GM21723 (cell line): Measurements from ENCODE around the gene WDR93.
"Not testable (repeated sequence)": the region's sequence is repeated elsewhere in the genome, so short reads cannot be mapped to it uniquely, and the experiment has no call there.

Experiments
- ATAC-seq: cut with Tn5 transposase; IDR thresholded peaks from one replicate; pipeline ENCODE4 v1.9.1; 2021; ENCODE audit warnings: mild to moderate bottlenecking, moderate library complexity; ENCODE audit not compliant: unreplicated experiment

WDR93 gene

DNA sequence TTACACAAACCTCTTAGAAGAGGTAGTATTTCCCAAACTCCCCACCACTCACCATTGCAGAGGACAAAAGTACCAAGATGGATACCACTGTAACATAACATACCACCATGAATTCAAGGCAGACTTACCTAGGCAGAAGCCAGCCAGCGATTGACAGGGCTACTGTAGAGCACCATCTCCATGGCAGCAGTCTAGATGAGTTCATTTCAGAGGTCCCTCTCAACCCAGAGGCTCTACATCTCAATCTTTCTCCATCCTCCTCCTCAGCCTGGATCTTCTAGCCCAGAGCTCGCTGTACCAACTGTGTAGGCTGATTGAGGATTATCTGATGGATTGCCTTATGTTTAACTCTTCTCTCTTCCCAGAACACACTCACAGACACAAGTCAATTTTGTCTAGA is 9.5 kb upstream of the WDR93 start:
- ATAC-seq, result no peak

DNA sequence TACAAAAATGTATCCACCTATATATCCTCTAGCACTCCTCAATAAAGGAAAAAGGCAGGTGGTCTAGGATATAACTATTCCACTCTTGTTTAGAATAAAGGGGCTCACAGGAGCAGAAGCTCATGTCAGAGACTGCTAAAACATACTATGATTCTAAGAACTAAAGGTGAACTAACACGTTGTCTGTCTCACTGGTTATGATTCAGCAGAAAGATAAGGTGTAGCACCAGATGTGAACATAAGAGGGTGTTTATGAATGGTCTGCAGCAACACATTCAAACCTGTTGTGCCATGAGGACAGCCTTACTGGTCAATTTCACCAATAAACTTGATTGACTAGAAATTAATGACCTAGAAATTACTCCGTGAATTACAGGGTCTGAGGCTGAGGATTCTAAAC is 4.6 kb upstream of the WDR93 start:
- no peak for ATAC-seq

DNA sequence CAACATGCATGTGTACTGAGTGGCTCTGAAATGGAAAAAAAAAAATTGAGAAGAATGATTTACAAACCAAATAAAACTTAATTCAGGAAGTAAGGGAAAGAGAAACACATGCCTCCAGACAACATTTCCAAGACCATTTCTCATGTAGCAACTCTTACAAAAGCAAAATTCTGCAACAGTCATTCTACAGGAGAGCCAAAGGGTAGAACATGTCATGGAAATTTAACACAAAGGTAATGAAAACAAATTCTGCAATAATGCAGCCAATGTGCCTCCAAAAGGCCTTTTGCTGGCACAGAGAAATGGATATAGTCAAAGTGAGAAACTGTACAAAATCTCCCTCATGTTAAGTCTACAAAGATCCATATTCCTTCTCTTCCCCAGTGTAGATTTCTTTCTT is 4.1 kb upstream of the WDR93 start:
- no peak for ATAC-seq

DNA sequence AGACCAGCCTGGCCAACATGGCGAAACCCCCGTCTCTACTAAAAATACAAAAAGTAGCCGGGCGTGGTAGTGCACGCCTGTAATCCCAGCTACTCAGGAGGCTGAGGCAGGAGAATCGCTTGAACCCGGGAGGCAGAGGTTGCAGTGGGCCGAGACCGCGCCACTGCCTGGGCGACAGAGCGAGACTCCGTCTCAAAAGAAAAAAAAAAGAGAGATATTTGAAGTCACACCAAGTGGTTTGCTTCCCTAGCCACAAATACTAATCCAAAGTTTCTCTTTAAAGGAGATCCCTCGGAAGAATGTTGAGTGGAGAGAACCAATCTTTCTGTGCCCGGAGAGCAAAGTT is 708 bp upstream of the WDR93 start:
- not testable (repeated sequence) for ATAC-seq

DNA sequence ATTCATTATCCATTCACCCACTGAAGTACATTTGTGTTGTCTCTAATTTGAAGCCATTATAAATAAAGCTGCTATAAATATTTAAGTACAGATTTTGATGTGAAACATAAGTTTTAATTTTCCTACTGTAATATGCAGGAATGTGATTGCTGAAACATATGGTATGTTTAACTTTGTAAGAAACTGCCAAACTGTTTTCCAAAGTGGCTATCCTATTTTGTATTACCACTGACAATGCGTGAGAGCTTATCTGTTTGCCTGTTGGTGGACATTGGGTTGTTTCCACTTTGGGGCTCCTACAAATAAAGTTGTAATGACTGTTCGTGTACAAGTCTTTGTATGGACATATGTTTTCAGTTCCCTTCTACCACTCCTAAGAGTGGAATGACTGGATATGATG is 2.5 kb downstream of the WDR93 start:
- no peak for ATAC-seq

DNA sequence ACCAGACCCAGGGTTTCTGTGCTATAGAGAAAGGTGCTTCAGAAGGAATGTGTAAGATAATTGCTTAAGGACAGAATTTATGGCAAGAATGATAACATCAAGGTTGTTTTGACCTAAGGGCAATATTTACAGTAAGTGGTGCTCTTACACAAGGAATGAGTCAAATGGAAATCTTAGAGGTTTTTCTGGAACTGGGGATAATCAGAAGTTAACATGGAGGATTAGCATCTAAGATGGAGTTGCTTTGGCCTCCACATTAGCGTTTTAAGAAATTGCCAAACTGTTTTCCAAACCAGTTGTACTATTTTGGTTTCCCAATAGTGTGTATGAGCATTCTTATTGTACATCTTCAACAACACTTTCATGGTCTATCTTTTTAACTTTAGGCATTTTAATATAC is 3.1 kb downstream of the WDR93 start:
- no peak for ATAC-seq

DNA sequence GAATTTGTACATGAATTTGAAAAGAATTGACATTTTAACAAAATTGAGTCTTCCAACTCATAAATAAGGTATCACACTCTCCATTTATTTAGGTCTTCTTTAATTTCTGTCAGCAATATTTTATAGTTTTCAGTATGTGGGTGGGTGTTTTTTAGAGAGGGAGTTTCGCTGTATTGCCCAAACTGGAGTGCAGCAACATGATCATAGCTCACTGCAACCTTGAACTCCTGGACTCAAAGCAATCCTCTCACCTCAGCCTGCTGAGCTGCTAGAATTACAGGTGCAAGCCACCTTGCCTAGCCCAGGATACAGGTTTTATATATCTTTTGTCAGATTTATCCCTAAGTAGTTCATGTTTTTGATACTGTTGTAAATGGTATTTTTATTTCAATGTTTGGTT is 4.6 kb downstream of the WDR93 start:
- no peak for ATAC-seq

DNA sequence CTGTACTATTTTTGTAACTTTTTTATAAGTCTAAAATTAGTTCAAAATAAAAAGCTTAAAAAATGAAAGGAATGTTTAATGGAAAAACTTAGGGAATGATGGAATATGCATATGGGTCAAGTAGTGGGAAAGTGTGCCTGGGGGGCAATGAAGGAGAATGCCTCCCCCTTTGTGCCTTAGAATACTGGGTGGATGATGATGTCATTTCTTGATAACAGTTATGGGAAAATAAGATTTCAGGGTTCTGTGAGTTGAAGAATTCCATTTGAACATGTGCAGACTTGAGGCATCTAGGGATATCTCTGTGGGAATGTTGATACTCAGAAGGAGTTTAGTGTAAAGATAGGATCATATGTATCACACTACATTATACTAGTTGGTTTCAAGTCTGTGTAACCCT is 13.8 kb downstream of the WDR93 start:
- no peak for ATAC-seq

DNA sequence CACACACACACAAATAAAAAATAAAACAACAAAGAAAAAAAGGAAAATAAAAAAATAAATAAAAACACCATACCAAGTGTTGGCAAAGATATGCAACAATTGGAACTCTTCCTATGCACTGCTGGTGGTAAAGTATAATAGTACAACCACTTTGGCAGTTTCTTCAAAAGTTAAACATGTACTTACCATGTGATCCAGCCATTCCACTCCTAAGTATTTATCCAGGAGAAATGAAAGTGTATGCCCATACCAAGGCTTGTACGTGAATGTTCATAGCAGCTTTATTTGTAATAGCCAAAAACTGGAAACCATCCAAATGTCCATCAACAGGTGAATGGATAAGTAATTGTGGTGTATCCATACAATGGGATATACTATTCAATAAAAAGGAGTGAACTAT is 17.0 kb downstream of the WDR93 start:
- ATAC-seq, result no peak

DNA sequence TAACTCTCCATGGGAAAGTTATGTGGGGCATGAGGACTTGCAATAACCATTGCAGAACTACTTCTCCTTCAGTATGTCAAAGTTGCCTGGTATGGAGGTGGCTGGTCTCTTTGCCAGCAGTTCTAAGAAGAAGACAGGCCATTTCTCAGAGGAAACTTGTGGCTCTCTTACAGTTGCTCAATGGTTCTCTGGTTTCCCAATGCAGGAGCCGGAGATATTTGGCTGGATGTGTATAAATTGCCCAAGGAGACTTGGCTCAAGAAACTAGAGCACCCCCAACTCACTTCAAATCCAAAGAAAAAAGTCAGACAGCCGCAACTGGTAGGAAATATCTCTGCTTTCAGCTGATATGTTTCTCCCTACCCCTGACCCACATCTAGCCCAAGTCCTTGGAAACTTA is 24.2 kb downstream of the WDR93 start:
- no peak for ATAC-seq

DNA sequence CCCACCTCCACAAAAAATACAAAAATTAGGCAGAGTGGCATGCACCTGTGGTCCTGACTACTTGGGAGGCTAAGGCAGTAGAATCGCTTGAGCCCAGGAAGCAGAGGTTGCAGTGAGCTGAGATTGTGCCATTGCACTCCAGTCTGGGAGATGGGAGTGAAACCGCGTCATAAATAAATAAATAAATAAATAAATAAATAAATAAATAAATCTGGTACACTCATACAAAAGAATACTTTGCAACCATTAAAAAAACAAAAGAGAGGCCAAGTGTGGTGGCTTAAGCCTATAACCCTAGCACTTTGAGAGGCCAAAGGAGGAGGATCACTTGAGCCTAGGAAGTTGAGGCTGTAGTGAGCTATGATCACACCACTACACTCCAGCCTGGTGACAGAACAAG is 32.4 kb downstream of the WDR93 start:
- no peak for ATAC-seq

DNA sequence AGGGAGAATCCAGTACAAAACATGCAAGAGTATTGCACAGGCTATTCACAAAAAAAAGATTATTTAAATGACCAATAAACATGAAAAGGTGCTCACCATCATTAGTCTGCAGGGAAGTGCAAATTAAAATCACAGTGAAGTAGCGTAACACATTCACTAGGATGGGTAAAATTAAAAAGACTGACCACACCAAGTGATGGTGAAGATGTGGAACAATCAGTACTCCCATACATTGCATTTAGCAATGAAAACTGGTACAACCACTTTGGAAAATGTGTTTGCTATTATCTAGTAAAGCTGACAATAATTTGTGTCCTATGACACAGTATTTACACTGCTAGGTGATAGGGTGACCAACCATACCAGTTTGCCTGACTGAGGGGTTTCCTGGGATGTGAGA is 34.0 kb downstream of the WDR93 start:
- no peak for ATAC-seq

DNA sequence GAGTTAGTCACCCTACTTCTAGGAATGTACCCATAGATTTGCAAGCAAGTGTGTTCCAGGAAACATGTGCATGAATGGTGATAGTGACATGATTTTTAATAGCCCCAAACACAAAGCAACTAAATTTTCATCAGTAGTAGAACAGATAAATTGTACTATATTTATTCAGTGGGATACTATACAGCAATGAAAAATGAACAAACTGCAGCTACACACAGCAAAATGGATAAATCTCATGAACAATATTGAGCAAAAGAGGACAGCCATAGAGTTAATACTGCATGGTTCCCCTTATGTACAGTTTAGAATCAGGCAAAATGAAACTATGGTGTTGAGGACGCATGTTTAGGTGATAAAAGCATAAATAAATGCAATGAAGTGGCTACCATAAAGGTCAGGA is 34.5 kb downstream of the WDR93 start:
- no peak for ATAC-seq

DNA sequence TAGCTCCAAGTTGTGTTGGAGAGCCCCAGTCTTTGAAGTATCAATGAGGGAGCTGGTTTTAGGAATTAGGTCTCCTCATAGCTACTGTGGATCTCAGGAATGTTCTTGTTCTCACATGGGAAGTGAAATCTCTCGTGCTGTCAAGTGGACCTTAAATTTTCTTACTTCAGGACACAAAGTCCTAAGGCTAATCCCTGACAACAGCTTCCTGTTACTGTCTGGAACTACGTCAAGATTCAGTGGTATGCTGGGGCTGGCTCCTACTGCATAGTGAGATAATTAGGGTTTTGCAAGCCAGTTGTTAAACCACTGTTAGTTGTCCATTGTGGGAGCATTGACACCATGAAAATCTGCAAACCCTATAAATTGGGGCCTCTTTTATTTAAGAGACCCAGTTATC is 37.6 kb downstream of the WDR93 start:
- no peak for ATAC-seq

DNA sequence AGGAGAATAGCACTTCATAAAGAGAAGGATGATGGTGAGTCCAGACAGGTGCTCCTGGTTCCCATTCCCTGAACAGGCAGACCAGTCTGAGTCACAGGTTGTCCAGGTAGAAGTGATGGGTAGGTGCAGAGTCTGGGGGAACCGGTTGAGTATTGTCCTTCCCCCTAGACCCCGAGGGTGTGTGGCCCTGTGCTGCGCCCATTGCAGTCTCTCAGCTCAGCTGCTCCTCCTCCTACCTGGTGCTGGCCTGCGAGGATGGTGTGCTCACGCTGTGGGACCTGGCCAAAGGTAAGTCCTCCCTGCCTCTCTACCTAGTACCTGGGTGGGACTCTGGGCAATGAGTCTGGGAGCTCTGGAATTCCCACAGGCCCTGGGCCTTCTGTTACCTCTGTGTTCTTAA is 40.7 kb downstream of the WDR93 start:
- no peak for ATAC-seq

DNA sequence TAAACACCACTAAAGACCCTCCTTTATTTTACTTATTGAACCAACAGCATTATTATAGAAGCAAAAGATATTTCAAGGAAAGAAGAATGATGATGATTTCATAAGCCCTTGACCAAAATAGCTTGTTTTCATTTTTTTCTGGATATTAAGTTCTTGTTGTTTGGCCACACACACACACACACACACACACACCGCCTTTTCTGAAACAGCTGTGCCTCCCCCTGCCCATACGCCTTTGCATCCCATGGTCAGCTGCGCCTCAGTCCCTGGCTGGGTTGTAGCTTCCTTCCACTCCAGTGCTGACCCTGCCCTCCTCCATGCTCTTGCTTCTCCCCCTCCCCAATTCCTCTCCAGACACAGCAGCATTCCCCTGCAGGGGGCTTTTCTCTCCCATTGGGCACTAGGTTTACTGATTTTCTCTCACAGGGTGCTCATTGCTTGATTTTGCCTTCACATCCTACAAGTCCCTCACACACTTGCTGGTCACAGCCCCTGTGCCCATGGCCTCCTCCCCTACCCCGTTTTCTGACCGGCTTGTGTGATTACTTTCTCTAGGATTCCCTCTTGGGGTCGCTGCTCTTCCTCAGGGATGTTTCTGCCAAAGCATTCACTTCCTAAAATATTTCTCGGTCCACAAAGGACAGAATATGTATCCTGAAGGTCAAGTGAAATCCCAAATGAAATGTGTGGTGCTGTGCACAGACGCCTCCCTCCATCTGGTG is 42.0 kb downstream of the WDR93 start:
- ATAC-seq, result no peak

DNA sequence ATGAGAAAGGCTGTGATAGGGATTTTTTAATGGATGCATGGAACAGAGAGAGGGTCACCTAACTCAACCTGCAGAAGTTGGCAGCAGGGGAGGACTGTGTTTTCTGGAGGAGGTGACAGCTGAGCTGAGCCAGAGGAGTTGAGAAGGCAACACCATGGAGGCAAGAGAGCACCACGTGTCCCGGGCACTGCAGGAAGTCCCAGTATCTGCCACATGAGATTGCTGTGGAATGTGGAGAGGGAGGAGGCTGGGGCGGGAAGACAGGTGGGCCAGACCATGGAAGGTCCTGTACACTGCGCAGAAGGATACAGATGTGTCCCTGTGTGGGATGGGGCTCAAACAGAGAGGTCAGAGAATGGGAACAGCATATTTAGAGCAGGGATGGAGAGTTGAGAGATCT is 45.2 kb downstream of the WDR93 start:
- ATAC-seq, result no peak

DNA sequence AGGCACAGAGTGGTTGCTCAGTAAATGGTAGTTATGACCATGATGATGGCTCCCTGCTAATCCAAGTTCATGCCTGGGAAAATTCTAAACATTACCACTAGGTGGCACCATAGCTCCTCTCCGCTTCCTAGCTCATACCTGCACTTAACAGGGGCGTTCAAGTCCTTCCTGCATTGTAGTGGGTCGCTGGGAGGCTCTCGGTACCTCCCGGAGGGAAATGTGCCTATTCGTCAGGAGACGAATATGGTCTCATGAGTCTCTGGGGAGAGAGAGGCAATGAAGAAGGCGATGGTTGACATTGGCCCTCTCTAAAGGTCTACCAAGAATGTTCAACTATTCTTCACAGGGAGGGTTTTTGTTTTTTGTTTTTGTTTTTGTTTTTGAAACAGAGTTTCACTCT is 49.5 kb downstream of the WDR93 start:
- peak; percentile 86 for ATAC-seq

DNA sequence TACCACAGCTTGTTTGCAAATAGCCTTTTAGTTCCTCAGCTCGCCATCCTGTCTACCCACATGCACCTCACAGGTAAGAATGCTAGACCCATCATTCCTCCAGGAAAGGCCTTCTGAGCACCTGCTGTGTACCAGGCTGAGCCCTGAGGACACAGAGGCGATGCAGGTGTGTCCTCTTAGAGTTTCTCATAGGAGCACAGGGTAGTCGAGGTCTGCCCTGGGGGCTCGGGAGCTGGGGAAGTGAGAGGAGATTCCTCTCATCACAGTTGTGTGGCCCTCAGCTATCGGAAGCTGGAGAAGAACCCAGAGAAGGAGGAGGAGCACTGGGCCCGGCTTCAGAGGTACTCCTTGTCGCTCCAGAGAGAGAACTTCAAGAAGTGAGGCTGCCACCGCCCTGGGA is 52.4 kb downstream of the WDR93 start:
- ATAC-seq, result no peak

DNA sequence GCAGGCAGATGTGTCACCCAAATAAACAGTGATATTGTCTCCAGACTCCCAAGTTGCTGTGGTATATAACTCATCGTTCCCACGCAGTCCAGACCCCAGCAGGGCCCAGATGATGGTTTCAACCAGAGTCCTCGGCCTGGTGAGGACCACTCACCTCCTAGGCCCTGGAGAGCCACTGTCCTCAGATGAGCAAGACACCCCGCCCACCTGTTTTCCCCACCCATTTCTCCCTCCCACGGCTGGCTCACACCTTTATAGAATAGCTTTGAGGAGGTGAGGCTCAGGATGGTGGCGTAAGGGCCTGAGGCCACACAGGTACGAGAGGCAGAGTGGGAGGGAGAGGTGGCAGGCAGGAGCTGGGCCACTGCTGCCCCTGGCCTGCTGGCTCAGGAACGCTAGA is 53.0 kb downstream of the WDR93 start:
- ATAC-seq, result no peak

DNA sequence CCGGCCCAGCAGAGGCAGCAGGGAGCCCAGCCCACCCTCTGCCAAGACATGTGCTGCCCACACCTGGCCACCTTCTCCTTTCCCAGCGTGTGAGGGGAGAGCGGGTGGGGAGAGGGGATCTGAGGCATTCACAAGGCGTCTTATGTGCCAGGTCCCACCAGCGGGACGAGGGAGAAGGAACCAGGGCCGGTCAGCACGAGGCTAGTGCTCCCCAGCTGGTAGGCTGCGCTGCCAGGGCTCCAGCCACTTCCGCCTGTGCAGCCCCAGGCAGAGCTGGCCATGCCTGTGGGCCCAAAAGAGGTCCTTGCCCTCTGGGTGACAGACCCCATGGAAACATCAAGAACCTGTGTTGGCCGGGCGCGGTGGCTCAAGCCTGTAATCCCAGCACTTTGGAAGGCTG is 54.5 kb downstream of the WDR93 start:
- ATAC-seq, result no peak

DNA sequence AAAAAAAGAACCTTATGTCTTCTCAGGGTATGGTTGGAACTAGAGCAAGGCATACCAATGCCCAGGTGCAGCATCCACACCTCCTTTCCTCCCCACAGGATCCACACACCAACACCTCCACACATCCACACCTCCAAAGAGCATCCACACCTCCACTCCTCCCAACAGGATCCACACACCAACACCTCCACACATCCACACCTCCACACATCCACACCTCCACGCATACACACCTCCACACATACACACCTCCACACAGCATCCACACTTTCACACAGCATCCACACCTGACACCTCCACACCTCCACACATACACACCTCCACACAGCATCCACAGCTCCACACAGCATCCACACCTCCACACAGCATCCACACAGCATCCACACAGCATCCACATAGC is 55.2 kb downstream of the WDR93 start:
- no peak for ATAC-seq

DNA sequence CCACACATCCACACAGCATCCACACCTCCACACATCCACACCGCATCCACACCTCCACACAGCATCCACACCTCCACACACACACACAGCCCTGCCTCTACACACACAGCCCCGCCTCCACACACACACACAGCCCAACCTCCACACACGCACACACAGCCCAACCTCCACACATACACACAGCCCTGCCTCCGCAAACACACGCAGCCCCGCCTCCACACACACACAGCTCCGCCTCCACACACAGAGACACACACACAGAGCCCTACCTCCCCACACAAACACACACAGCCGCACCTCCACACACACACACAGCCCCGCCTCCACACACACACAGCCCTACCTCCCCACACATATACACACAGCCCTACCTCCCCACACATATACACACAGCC is 55.8 kb downstream of the WDR93 start:
- ATAC-seq, result no peak
